GM18867 (cell line): ENCODE results near the gene CTSA.

Source experiments
- ATAC-seq: cut with Tn5 transposase; IDR thresholded peaks from one replicate; pipeline ENCODE4 v1.9.1; 2021; ENCODE audit warnings: mild to moderate bottlenecking, moderate library complexity; ENCODE audit not compliant: unreplicated experiment

CTSA gene

GRCh38 chr20:45934586-45935415 lies 43.7 kb downstream of the CTSA start, which contains the start of gene PCIF1:
PCIF1 (plus strand) TSS chr20:45934683; CDS start chr20:45939000, 4,317 bp downstream.
- ATAC-seq: peak; percentile 84

DNA sequence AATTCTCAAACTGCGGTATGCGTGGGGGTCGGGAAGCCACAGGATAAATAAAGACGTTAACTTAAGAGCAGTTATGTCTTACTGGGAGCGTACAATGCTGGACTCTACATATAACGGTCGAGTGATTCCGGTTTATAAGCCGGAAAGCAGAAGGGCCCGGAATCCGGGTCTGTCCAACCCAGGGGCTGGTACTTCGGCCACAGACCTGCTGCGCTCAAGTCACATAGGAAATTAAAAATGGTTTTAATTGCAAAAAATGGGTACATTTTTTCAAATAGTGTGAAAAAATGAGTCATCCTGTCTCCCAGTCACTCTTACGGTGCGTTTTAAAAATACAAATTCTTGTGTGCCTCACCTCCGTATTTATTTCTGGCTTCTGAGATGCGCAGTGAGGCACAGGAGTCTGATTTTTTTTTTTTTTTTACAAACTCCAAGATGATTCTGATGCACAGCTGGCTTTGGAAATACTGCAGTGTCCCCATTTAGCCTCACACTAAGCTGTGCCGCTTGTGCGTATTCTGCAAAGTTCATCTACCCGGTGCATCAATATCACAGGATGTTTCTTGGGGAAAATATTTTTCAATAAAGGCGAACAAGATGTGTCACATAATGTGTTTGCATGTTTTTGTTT lies 44.4 kb downstream of the CTSA start:
- ATAC-seq: peak; percentile 17

DNA sequence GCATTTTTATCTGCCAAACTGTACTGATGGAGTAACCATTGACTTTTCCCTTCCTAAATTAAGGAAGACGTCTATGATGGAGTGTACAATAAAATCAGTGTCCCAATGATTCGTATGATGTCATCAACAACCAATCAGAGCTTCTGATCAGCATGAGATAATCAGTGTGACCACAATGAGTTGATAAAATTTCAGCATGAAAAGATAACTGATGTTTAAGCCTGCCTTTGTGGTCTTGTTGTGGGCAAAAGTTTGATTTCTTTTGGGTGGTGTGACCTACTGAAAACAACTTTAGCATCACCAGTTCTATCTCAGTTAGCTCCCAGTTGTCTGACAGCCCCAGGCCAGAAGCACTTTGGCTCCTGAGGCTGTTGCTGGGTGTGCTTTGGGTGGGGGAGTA lies 46.6 kb downstream of the CTSA start:
- ATAC-seq: no peak

- no peak for ATAC-seq
Measured at GRCh38 chr20:45938727-45939438, 47.7 kb downstream of the CTSA start.

DNA sequence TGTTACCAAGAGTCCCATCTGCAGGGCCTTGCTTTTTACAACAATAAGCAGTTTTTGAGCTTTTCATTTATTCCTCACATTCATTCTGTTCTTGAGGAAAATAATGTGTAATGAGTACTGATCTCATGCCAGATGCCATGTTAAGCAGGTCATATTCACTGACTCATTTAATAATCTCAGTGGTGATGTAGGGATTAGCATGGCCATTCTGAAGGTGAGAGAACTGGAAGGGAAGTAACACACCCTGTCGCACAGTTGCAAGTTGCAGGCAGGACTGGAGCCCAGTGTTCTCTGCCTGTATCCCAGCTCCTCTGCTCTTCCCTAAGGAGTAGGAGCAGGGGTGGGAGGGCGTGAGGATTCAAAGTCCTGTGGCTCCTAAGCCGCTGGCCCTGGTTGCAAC lies 48.9 kb downstream of the CTSA start:
- ATAC-seq: no peak

DNA sequence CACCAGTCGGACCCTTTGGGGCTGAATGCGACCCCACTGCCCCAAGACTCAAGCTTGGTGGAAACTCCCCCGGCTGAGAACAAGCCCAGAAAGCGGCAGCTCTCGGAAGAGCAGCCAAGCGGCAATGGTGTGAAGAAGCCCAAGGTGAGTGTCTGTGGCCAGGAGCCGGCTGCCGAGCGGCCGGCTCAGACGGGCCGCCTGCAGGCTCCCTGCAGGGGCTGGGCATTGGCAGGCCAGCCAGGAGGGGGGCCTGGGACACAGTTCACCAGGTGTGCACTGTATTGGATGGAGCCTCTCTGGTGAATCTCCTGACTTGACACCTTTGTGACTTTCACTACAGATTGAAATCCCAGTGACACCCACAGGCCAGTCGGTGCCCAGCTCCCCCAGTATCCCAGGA lies 49.3 kb downstream of the CTSA start:
- no peak for ATAC-seq

DNA sequence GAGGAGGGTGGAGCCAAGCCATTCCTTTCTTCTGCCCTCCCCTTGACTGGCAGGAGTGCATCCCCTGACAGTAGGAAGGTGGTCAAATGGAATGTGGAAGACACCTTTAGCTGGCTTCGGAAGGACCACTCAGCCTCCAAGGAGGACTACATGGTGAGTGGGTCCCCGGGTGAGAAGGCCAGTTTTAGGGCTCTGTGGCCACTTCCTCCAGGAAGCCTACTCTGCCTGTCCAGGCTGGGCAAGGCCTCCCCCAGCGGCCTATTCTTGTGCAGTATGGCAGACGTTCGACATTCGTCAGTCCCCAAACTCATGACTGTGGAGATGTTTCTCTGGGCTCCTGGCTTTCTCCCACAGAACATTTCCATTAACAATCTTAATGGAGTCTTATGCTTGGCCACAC lies 52.5 kb downstream of the CTSA start:
- no peak for ATAC-seq

GRCh38 chr20:45944151-45944964 lies 53.2 kb downstream of the CTSA start:
- no peak for ATAC-seq

GRCh38 chr20:45944965-45945677 lies 54.0 kb downstream of the CTSA start:
- no peak for ATAC-seq

DNA sequence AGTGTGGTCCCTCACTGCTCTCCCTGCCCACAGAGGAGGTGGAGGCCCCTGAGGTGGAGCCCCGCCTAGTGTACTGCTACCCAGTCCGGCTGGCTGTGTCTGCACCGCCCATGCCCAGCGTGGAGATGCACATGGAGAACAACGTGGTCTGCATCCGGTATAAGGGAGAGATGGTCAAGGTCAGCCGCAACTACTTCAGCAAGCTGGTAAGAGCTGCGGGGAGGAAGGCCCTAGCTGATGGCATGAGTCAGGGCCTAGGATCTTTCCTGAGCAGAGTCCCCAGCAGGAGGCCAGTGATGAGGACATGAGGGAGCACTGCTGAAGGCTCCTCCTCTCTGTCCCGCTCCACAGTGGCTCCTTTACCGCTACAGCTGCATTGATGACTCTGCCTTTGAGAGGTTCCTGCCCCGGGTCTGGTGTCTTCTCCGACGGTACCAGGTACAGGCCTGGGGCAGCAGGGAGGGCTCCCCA lies 54.6 kb downstream of the CTSA start:
- no peak for ATAC-seq

- ATAC-seq: no peak
Measured at GRCh38 chr20:45946149-45946970, 55.2 kb downstream of the CTSA start.

GRCh38 chr20:45947110-45947866 lies 56.2 kb downstream of the CTSA start:
- ATAC-seq: no peak

DNA sequence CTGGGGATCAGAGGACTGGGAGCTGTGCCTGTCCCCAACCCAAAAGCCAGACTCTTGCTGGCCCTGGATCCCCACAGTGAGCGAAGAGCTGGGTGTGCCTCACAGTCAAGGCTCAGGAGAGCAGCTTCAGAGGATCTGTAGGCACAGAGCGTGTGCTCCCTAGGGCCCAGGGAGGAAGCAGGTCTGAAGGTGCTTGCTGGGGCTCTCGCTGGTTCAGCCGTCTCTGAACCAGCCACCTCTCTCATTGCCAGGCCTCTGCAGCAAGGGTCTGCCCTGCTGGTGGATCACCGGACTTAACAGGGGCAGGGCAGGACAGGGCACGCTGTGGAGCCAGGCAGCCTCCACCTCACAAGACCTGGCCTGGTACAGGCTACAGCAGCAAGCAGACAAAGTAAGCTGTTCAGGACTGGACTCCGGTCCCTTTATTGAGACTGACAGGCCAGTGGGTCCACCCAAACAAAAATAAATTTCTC lies 57.2 kb downstream of the CTSA start:
- no peak for ATAC-seq
